ENCODE data around the gene LRRC8B.

- no peak for TF ChIP-seq POLR2A (IDR thresholded peaks at IDR 0.05; ENCODE audit: low read length)
- TF ChIP-seq CTCF (IDR thresholded peaks at IDR 0.05), result no peak
- TF ChIP-seq ESRRA (IDR thresholded peaks at IDR 0.05; ENCODE audit: borderline replicate concordance, low read length), result no peak
- TF ChIP-seq RFX5 (IDR thresholded peaks at IDR 0.05), result no peak
- no peak for TF ChIP-seq MAX (IDR thresholded peaks at IDR 0.05)
Observed at GRCh38 chr1:89578151-89578550, 53.5 kb downstream of the LRRC8B start.

Measured in A549 (cell line).